GM12801 (cell line): ENCODE data around the gene ARHGAP45.

Experiments
- TF ChIP-seq, protein P1 (sequence below): IDR thresholded peaks from one replicate; pipeline ENCODE4 v1.5.1; 2011; ENCODE audit warnings: control low read depth; ENCODE audit not compliant: insufficient read length; ENCODE audit errors: extremely low read depth

Gene ARHGAP45

DNA sequence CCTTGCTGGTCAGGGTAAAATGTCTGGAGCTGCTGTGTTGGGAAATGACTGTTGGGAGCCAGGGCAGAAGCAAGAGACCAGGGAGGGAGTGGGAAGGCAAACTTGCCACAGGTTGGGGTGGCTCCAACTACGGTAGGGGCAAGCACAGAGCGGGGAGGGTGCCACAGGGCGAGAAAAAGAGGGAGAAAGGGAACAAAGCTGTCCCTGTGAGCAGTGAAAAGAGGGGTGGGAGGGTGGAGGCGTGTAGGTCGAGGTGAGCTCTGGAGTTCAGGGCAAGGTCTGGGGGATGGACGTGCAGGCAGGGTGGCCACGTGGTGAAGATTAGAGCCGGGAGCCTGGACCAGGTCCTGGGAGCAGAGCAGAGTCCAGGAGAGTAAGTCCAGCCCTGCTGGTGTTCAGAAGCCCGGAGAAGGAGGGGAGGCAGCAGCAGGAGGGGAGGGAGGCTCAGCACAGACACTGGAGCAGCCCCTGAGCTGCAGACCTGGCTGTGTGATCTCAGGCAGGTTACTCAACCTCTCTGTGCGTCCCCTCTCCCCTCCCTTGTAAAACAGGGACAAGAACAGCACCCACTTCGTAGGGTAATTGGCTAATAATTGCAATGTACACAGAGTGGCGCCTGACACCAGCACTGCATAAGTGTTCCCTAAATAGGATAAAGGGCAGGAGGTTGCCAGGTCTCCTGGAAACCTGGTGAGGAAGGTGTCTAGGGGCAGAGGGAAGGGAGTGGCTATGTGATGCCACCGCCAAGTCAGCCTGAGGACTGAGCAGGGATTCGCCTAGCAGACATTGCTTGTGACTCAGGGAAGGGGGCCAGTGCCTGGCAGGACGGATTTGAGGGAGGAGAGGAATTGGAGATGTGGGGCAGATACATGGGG, 31.4 kb downstream of the ARHGAP45 start:
- TF ChIP-seq, protein P1, sequence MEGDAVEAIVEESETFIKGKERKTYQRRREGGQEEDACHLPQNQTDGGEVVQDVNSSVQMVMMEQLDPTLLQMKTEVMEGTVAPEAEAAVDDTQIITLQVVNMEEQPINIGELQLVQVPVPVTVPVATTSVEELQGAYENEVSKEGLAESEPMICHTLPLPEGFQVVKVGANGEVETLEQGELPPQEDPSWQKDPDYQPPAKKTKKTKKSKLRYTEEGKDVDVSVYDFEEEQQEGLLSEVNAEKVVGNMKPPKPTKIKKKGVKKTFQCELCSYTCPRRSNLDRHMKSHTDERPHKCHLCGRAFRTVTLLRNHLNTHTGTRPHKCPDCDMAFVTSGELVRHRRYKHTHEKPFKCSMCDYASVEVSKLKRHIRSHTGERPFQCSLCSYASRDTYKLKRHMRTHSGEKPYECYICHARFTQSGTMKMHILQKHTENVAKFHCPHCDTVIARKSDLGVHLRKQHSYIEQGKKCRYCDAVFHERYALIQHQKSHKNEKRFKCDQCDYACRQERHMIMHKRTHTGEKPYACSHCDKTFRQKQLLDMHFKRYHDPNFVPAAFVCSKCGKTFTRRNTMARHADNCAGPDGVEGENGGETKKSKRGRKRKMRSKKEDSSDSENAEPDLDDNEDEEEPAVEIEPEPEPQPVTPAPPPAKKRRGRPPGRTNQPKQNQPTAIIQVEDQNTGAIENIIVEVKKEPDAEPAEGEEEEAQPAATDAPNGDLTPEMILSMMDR, result no peak

GRCh38 chr19:1101337-1101698, 34.4 kb downstream of the ARHGAP45 start:
- TF ChIP-seq, protein P1, result no peak

- TF ChIP-seq, protein P1, result no peak
Observed at GRCh38 chr19:1102407-1103131, 35.6 kb downstream of the ARHGAP45 start.

GRCh38 chr19:1103132-1103707, 36.3 kb downstream of the ARHGAP45 start:
- TF ChIP-seq, protein P1, result no peak

DNA sequence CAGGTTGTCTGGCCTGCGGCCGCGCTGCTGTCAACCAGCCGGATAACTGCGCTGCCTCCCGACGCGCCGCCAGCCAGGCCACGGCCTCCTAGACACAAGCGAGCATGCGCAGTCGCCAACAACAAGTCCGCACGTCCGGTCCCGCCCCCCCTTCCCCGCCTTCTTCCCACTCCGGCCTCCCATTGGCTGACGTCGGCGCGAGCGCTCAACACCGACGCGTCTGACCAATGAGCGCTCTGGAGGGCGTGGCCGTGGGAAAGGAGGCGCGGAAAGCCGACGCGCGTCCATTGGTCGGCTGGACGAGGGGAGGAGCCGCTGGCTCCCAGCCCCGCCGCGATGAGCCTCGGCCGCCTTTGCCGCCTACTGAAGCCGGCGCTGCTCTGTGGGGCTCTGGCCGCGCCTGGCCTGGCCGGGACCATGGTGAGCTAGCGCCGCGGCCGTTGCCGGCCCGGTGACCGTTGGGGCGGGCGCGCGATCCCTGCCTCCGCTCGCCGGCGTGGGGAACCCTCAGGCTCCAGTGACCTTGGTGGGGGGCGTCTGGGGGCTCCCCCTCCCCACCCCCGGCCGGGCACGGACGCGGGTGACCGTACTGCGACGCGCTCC, 36.8 kb downstream of the ARHGAP45 start, which contains the start of gene GPX4:
TSS of gene GPX4 (plus strand) at position 287 of the 603 bp plus-strand sequence. CDS start at position 337, 50 bp downstream.
- TF ChIP-seq, protein P1, result no peak

GRCh38 chr19:1104311-1105007, 37.5 kb downstream of the ARHGAP45 start:
- TF ChIP-seq, protein P1, result no peak
